Anterior cingulate cortex (tissue), 58 donors: ENCODE measurements around the gene CETP.
"Not testable (repeated sequence)": the region's sequence is repeated elsewhere in the genome, so short reads cannot be mapped to it uniquely, and the experiment has no call there.

Experiments
- DNase-seq, 58 donors: peaks; one replicate each; lab custom pipeline; 2025; lab: John Stamatoyannopoulos, UW

CETP gene

GRCh38 chr16:56992431-56992830, 30.7 kb downstream of the CETP start:
- DNase-seq: not testable (repeated sequence)

- DNase-seq: no peak
Measured at GRCh38 chr16:56993204-56993603, 31.5 kb downstream of the CETP start.

GRCh38 chr16:56994311-56994710, 32.6 kb downstream of the CETP start:
- no peak for DNase-seq

- no peak for DNase-seq
Measured at GRCh38 chr16:56995136-56995805, 33.5 kb downstream of the CETP start.

- no peak for DNase-seq
Measured at GRCh38 chr16:56997264-56997663, 35.5 kb downstream of the CETP start.

- no peak for DNase-seq
Measured at GRCh38 chr16:56997931-56998330, 36.2 kb downstream of the CETP start.

GRCh38 chr16:56998352-56998751, 36.6 kb downstream of the CETP start:
- no peak for DNase-seq

GRCh38 chr16:56998861-56999260, 37.1 kb downstream of the CETP start:
- DNase-seq: no peak

- DNase-seq: no peak
Measured at GRCh38 chr16:56999409-57000270, 37.9 kb downstream of the CETP start.

- DNase-seq: no peak
Measured at GRCh38 chr16:57000271-57001025, 38.7 kb downstream of the CETP start.

- no peak for DNase-seq
Measured at GRCh38 chr16:57001026-57001679, 39.4 kb downstream of the CETP start.

- DNase-seq: no peak
Measured at GRCh38 chr16:57003439-57004386, 42.0 kb downstream of the CETP start.

- no peak for DNase-seq
Measured at GRCh38 chr16:57004387-57005250, 42.9 kb downstream of the CETP start.

GRCh38 chr16:57005597-57005996, 43.8 kb downstream of the CETP start:
- not testable (repeated sequence) for DNase-seq

- no peak for DNase-seq
Measured at GRCh38 chr16:57007050-57007449, 45.3 kb downstream of the CETP start.

GRCh38 chr16:57007530-57007929, 45.8 kb downstream of the CETP start:
- no peak for DNase-seq

GRCh38 chr16:57008440-57008839, 46.7 kb downstream of the CETP start:
- no peak for DNase-seq

- DNase-seq: no peak
Measured at GRCh38 chr16:57009643-57010170, 48.0 kb downstream of the CETP start.
